Ammon's horn (tissue), 1 donor: ENCODE results near the gene ATP1A2.

ENCODE experiments used
- DNase-seq: peaks from one replicate; pipeline ENCODE4 v3.0.0-alpha.2; 2016; ENCODE audit warnings: low spot score

Gene ATP1A2

DNA sequence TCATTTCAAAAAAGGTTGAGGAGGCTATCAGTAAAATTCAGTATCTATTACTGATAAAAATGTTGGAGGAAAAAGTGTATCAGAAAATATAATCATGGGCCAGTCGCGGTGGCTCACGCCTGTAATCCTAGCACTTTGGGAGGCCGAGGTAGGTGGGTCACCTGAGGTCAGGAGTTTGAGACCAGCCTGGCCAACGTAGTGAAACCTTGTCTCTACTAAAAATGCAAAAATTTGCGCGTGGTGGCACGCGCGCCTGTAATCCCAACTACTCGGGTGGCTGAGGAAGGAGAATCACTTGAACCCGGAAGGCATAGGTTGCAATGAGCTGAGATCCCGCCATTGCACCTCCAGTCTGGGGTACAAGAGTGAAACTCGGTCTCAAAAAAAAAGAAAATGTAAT lies 30.5 kb downstream of the ATP1A2 start:
- no peak for DNase-seq

DNA sequence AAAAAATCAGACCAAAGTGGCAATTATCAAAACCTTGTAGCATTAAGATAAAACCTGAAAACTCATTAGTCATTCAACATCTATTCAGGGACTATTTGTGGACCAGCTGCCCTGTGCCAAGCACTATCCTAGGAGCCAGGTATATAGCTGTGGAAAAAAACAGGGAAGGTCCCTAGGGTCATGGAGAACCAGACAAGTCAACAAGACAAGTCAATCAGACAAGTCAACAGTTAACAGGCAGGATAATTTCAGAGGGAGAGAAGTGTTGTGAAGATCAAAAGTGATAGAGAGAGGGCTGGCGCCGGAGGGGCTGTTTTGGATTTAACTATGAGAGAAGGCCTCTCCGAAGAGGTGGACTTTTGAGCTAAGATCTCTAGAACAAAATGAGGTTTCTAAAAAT lies 32.6 kb downstream of the ATP1A2 start:
- no peak for DNase-seq

- DNase-seq, result no peak
These were observed 33.7 kb downstream of the ATP1A2 start for GRCh38 chr1:160149233-160149632.

DNA sequence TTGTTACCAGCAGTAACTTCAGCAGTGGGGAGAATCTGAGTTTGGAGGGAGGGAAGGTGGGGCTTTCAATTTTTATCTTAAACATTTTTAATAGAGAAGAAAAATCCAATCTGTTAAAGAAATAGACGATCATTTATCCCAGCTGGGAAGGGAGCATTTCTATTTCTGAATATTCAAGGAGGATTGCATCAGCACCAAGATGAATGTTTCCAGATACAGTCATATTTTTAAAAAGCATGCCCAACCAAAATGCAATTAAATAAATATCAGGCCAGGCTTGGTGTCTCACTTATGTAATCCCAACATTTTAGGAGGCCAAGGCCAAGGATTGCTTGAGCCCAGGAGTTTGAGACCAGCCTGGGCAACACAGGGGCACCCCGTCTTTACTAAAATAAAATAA lies 34.2 kb downstream of the ATP1A2 start:
- no peak for DNase-seq

GRCh38 chr1:160151303-160151702 lies 35.7 kb downstream of the ATP1A2 start, which contains the start of gene ATP1A4:
ATP1A4 (plus strand) TSS chr1:160151603; CDS start chr1:160152041, 438 bp downstream.
- DNase-seq, result no peak

GRCh38 chr1:160154790-160155189 lies 39.2 kb downstream of the ATP1A2 start:
- no peak for DNase-seq

- no peak for DNase-seq
These were observed 40.8 kb downstream of the ATP1A2 start for GRCh38 chr1:160156361-160156760.

DNA sequence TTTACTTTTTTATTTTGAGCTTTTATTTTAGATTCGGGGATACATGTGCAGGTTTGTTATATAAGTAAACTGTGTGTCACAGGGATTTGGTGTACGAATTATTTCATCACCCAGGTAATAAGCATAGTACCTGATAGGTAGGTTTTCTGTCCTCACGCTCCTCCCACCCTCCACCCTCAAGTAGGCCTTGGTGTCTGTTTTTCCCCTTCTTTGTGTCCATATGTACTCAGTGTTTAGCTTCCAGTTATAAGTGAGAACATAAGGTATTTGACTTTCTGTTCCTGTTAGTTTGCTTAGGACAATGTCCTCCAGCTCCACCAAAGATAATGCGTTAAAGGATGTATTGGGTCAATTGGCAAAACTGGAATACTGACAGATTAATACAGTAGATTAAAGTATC lies 41.6 kb downstream of the ATP1A2 start:
- no peak for DNase-seq

- no peak for DNase-seq
These were observed 42.5 kb downstream of the ATP1A2 start for GRCh38 chr1:160158031-160158430.

- DNase-seq, result no peak
These were observed 43.0 kb downstream of the ATP1A2 start for GRCh38 chr1:160158534-160158933.

DNA sequence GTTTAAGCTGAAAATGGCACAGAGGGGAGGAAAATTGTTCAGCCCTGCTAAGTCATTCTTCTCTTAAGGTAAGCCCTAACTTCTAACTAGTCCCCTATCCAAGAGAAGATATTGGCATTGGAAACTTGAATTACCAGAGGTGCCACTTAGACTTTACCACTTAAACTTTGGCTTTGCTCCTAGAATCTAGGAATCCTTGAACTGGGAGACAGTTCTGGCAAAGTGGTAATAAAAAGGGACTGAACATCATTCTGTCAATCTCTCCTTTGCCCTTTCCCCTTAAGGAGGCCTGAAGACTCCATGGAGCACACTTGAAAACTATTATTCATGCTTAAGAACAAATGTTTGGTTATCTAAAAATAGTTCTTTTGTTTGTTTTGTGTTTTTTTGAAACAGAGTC lies 44.3 kb downstream of the ATP1A2 start:
- DNase-seq, result no peak

GRCh38 chr1:160161965-160162705 lies 46.6 kb downstream of the ATP1A2 start:
- peak; percentile 64 for DNase-seq

DNA sequence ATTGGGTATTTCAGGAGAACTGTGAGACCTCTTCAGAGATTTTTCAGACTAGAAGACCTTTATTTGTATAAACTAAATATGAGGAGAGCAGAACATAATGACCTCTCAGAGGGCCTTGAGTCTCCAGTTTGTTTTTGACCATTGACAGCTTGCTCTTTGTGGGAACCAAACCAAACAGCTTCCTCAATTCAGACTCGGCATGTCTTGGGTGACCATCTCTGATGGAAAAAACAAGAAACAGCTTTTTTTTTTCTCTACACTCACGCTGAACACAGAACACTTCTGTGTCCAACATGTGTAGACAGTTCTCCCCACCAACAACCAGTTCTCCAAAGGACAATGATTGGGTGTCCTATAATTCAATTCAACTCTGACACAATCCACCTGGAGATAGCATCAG lies 47.4 kb downstream of the ATP1A2 start:
- no peak for DNase-seq

- no peak for DNase-seq
These were observed 48.1 kb downstream of the ATP1A2 start for GRCh38 chr1:160163615-160164014.

DNA sequence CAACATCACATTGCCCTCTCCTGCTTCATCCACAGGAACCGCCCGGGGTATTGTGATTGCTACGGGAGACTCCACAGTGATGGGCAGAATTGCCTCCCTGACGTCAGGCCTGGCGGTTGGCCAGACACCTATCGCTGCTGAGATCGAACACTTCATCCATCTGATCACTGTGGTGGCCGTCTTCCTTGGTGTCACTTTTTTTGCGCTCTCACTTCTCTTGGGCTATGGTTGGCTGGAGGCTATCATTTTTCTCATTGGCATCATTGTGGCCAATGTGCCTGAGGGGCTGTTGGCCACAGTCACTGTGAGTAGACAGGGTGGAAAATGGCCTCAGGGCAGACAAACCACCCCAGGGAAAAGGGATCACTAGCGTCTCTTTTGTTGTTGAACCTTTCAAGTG lies 48.6 kb downstream of the ATP1A2 start:
- no peak for DNase-seq

GRCh38 chr1:160166166-160166868 lies 50.8 kb downstream of the ATP1A2 start:
- no peak for DNase-seq

- no peak for DNase-seq
These were observed 51.5 kb downstream of the ATP1A2 start for GRCh38 chr1:160167056-160167455.

GRCh38 chr1:160167580-160167979 lies 52.0 kb downstream of the ATP1A2 start:
- DNase-seq, result no peak

DNA sequence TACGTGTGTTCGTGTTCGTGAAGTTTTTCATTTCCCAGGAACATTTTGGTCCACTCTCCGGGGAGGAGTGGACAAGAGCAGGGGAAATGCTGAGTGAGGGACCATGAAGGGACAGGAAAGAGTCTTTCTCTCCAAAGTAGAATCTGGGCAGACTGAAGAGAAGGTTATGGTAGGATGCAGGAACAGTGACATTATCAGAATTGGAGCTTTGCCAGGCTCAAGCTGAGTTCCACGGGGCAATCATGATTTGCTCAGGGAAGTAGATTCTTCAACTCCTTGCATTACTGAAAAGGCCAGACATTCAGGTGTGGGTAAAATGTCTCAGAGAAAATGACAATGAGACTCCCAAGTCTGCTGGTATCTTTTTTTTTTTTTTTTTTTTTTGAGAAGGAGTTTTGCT lies 52.5 kb downstream of the ATP1A2 start:
- DNase-seq, result no peak

GRCh38 chr1:160168609-160169369 lies 53.2 kb downstream of the ATP1A2 start:
- no peak for DNase-seq

- DNase-seq, result no peak
These were observed 54.2 kb downstream of the ATP1A2 start for GRCh38 chr1:160169553-160170399.

DNA sequence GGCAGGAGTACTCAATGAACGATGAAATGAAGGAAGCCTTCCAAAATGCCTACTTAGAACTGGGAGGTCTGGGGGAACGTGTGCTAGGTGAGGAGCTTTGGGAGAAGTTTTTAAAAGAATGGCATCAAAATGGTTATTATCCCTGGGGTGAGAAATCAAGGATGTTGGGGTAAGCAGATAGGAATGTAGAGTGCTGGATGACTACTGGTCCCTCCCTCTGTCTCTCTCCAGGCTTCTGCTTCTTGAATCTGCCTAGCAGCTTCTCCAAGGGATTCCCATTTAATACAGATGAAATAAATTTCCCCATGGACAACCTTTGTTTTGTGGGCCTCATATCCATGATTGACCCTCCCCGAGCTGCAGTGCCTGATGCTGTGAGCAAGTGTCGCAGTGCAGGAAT lies 55.8 kb downstream of the ATP1A2 start:
- DNase-seq, result no peak
